ENCODE results near the gene PRPF31.

- TF ChIP-seq CTCF (conservative IDR thresholded peaks at IDR 0.05) (no peak), EZH2 (IDR thresholded peaks at IDR 0.05; ENCODE audit: low read depth) (no peak)
These were observed 43.3 kb downstream of the PRPF31 start for GRCh38 chr19:54158812-54159351.
